Fibroblast of skin of scalp (primary cell): Measurements from ENCODE around the gene HDGFL3.
"Not testable (repeated sequence)": the region's sequence is repeated elsewhere in the genome, so short reads cannot be mapped to it uniquely, and the experiment has no call there.

Source experiments
- DNase-seq: peaks from one replicate; pipeline ENCODE4 v3.0.0-alpha.2; 2013

HDGFL3 gene

DNA sequence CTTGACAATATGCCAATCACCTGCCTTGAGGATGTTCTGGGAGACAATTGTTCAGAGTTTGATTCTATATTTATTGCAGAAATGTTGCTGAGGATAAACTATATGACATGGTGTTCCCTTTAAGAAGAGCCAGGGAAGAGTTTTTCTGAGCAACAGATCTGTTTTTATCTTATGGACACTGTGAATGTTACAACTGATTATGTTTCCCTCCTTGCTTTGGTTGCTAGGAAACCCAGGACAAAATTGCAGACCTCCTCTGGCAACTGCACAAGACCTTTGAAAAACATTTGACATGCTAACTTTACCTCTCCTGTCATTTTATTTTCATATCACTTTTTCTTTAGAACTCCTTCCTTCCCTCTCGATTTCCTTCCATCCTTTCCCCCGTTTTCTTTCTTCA is 108.3 kb downstream of the HDGFL3 start:
- DNase-seq = no peak

DNA sequence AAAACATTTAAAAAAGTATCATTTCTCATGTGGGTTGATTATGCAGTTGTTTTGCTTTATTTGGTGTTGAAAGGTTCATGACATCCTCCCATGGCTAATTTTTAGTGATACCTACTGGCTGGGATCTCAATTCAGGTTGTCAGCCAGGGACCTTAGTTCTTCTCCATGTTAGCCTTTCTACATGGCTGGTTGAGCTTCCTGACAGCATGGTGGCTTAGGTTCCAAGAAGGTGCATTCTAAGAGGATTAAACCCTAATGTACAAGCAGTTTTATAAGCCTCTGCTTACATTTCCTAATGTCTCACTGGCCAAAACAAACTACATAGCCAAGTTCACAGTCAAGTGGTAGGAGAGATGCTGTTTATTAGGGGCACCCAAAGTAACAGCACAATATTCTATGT is 109.5 kb downstream of the HDGFL3 start:
- DNase-seq = no peak

DNA sequence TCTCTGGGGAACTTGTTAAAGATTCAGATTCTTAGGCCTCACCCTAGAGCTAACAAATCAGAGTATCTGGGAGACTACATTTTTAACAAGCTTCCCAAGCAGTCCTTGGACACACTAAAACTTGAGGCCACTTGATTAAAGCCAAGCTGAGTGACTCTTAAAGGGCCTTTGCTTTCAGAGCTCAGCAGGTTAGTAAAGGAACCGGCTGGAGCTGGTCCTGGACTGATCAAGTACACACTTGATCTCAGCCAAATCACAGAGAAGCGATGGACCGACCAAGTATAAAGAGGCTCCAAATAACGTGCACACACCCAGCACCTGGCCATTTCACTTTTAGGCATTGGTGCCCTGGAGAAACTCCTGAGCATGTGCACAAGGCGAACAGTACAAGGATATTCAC is 113.0 kb downstream of the HDGFL3 start:
- DNase-seq = no peak

GRCh38 chr15:83092309-83092976 is 115.2 kb downstream of the HDGFL3 start:
- DNase-seq = no peak

- not testable (repeated sequence) for DNase-seq
Measured at GRCh38 chr15:83091965-83092308, 115.7 kb downstream of the HDGFL3 start.

GRCh38 chr15:83090465-83090864 is 117.2 kb downstream of the HDGFL3 start:
- DNase-seq = no peak

- DNase-seq = no peak
Measured at GRCh38 chr15:83088876-83089275, 118.7 kb downstream of the HDGFL3 start.

- DNase-seq = no peak
Measured at GRCh38 chr15:83087576-83087975, 120.0 kb downstream of the HDGFL3 start.

GRCh38 chr15:83085864-83086552 is 121.6 kb downstream of the HDGFL3 start:
- not testable (repeated sequence) for DNase-seq

- not testable (repeated sequence) for DNase-seq
Measured at GRCh38 chr15:83085461-83085860, 122.2 kb downstream of the HDGFL3 start.

DNA sequence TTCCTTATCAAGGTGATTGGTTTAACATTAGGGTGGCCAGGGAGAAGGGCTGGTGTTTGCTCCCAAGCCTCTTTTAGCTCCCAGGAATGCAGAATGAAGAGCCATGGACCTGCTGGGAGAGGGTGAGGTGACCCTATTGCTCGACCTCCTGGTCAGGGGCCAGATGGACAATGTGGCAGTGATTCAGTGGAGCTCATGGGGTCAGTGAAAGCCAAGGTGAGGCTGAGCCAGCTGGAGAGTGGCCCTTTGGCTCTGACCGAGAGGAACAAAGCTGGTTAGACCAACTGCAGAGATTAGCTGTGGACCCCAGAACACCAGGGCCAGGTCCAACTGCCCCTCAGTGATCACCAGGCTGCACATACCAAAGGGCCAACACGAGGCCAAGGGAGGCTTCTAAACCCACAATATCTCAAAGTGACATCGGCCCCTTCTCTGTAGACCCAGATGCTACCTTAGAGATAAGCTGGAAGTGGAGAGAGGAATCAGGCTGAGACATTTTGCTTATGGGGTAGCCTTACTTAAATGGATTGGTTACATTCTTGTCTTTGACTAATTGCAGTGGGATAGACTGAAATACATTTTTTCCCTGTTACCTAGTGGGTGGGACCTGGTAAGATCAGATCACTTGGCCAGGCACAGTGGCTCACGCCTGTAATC is 124.8 kb downstream of the HDGFL3 start:
- DNase-seq = no peak

GRCh38 chr15:83081256-83082014 is 126.2 kb downstream of the HDGFL3 start:
- DNase-seq = no peak

DNA sequence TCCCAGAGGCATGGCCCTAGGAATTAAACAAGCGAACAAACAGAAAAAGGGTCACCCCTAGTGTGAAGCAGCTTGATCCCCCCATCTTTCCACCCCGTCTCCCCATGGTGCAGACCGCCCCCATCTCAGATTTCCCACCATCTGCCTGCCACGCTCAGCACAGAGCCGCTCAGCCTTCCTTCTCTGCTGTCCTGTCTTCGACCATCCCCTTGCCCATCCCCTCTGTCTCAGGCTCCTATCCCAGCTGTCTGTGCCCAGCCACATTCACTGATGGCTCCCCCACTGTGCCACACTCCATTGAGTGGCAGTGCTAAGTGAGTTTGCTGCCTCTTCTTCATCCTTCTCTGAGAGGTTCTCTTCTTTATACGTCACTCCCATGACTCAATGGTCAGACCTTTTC is 128.9 kb downstream of the HDGFL3 start:
- no peak for DNase-seq
